ENCODE measurements around the gene CDK5RAP2.

DNA sequence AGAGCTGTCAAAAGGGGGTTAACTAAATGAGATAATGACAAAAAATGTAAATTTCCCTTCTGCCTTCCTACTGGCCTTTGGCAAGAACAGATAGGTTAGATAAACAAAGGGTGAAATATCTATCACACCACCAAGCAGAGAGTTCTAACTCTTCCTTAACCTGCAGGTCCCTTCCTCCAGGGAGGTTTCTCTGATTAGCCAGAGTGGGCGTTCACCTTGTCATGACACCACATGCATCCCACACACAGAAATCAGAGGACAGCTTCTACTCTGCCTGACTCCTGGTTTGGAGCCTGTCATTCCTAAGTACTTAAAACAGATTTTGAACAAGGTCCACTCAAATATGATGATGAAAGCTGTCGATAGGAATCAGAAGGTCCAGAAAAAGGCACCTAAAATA, 180.0 kb downstream of the CDK5RAP2 start:
- TF ChIP-seq, protein P1, sequence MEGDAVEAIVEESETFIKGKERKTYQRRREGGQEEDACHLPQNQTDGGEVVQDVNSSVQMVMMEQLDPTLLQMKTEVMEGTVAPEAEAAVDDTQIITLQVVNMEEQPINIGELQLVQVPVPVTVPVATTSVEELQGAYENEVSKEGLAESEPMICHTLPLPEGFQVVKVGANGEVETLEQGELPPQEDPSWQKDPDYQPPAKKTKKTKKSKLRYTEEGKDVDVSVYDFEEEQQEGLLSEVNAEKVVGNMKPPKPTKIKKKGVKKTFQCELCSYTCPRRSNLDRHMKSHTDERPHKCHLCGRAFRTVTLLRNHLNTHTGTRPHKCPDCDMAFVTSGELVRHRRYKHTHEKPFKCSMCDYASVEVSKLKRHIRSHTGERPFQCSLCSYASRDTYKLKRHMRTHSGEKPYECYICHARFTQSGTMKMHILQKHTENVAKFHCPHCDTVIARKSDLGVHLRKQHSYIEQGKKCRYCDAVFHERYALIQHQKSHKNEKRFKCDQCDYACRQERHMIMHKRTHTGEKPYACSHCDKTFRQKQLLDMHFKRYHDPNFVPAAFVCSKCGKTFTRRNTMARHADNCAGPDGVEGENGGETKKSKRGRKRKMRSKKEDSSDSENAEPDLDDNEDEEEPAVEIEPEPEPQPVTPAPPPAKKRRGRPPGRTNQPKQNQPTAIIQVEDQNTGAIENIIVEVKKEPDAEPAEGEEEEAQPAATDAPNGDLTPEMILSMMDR (conservative IDR thresholded peaks at IDR 0.05; ENCODE audit: low read length) = no peak
- TF ChIP-seq EZH2phosphoT487 (IDR thresholded peaks at IDR 0.05; ENCODE audit: borderline replicate concordance, low read depth, low read length) = no peak

Data from OCI-LY7 (cell line).